Kidney (tissue), 14 donors: ENCODE data around the gene ZNF865. TPM values are rescaled to one million over a fixed set of nuclear protein-coding genes. Genes with fewer than 3 reads are reported as not detected.

Source experiments
- DNase-seq, 5 donors: peaks; one replicate each; pipeline ENCODE4 v3.0.0-alpha.2; 2013 to 2020
- FAIRE-seq: peaks from 2 replicates; lab custom pipeline; 2012; peaks lifted over from hg19 to GRCh38; lab: Jason Lieb, UNC
- H3K27ac ChIP-seq, 2 donors: one replicate each; pipeline ENCODE4 v1.7.0; 2013; ENCODE audit warnings: low read depth in 2 of 2, low read length in 2 of 2, inconsistent platforms in 1 of 2
- H3K27me3 ChIP-seq: one replicate; pipeline ENCODE4 v1.7.1; 2013; ENCODE audit warnings: low read length, inconsistent platforms; ENCODE audit not compliant: control insufficient read depth, insufficient read depth
- H3K36me3 ChIP-seq, 3 donors: one replicate each; pipeline versions ENCODE4 v1.7.0 to v1.7.1; 2013; ENCODE audit warnings: low read length in 3 of 3, control low read depth in 1 of 3, inconsistent platforms in 1 of 3; ENCODE audit not compliant: insufficient read depth in 3 of 3, control insufficient read depth in 2 of 3
- H3K4me1 ChIP-seq, 3 donors: one replicate each; pipeline versions ENCODE4 v1.7.0 to v1.7.1; 2013; ENCODE audit warnings: low read length in 3 of 3, inconsistent platforms in 1 of 3, low read depth in 1 of 3; ENCODE audit not compliant: control insufficient read depth in 2 of 3, insufficient read depth in 2 of 3
- H3K4me3 ChIP-seq, 3 donors: one replicate each; pipeline versions ENCODE4 v1.7.0 to v1.8.1; 2013; ENCODE audit warnings: low read length in 3 of 3, control low read depth in 1 of 3, inconsistent platforms in 1 of 3
- H3K9ac ChIP-seq, 3 donors: one replicate each; pipeline versions ENCODE4 v1.7.0 to v1.7.1; 2013; ENCODE audit warnings: low read length in 3 of 3, control low read depth in 1 of 3, inconsistent platforms in 1 of 3
- H3K9me3 ChIP-seq, 3 donors: one replicate each; pipeline versions ENCODE4 v1.7.0 to v1.7.1; 2013; ENCODE audit warnings: low read length in 3 of 3, control low read depth in 1 of 3, inconsistent platforms in 1 of 3; ENCODE audit not compliant: control insufficient read depth in 2 of 3, insufficient read depth in 1 of 3
- intact Hi-C: fragments of 100-400 bp; cut with DNase I; formaldehyde crosslinking; loops from one replicate; pipeline ENCODE4 v1.11.1; 2022
- polyA plus RNA-seq: library from polyadenylated mRNA; stranded (reverse); fragments of 350-450 nt; fragmentation: Illumina TruSeq; extraction: RNeasy Lipid Tissue Mini Kit (QIAGEN cat#74804); gene quantifications from one replicate; pipeline ENCODE4 v1.2.3, GENCODE V29; 2014; ENCODE audit warnings: low read depth, low replicate concordance; ENCODE audit not compliant: insufficient read depth
- total RNA-seq: library from RNA; stranded (reverse); fragmentation: NEBNext Ultra II Directional; extraction: Animal tissue kit (Norgen Biotek cat#: 25700); gene quantifications from one replicate; pipeline ENCODE4 v1.2.1, GENCODE V29; 2021
- TF ChIP-seq, protein P1 (sequence below): IDR thresholded peaks from 3 replicates; pipeline ENCODE4 v1.5.1; 2012; ENCODE audit warnings: mild to moderate bottlenecking, moderate library complexity, borderline replicate concordance; ENCODE audit not compliant: insufficient read depth; ENCODE audit errors: extremely low read depth
- donor health status: control.
- donor health status: control.
- donor health status: control.
- donor health status: control.
- donor health status: control.
- donor health status: DM: yes; HTN: yes; CAD: no.
- donor health status: Normal renal cell carcinoma (clear cell type).

Gene ZNF865
- total and polyA plus RNA-seq, 2 donors from 2014 or later = 5.8 to 17.4 TPM

DNA sequence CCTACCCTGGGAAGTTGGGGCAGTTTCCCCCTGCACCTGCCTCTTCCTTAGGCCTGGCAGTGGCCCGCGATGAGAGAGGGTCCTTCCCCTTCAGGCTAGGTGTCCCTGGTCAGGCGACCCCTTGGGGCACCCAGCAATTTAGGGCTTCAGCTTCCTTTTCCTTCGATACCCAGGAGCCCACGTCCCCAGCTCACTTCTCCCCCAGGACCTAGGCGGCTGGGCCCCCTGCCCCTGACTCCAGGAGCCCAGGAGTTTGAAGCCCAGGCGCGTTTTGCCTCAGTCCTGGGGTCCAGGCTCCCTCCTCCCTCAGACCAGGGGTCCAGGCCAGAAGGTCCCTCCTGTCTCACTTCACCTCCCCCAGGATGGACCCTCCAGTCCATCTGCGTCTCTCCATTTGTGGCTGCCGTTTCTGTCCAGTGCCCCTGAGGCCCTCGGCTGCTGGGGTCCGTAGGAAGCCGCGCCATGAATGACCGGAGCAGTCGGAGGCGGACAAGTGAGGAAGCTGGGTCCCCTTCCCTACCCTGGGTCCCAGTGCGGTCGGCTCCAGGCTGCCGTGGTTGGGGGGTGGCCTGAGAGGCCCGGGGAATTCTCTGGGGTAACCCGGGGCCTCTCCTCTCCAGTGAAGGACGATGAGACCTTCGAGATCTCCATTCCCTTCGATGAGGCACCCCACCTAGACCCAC is 43.3 kb downstream of the ZNF865 start:
- no peaks in the 10 kb centered on the region for H3K9me3 ChIP-seq
- TF ChIP-seq, protein P1, sequence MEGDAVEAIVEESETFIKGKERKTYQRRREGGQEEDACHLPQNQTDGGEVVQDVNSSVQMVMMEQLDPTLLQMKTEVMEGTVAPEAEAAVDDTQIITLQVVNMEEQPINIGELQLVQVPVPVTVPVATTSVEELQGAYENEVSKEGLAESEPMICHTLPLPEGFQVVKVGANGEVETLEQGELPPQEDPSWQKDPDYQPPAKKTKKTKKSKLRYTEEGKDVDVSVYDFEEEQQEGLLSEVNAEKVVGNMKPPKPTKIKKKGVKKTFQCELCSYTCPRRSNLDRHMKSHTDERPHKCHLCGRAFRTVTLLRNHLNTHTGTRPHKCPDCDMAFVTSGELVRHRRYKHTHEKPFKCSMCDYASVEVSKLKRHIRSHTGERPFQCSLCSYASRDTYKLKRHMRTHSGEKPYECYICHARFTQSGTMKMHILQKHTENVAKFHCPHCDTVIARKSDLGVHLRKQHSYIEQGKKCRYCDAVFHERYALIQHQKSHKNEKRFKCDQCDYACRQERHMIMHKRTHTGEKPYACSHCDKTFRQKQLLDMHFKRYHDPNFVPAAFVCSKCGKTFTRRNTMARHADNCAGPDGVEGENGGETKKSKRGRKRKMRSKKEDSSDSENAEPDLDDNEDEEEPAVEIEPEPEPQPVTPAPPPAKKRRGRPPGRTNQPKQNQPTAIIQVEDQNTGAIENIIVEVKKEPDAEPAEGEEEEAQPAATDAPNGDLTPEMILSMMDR = no peak
- FAIRE-seq (no peak), DNase-seq (peak in 1 of 5 donors; percentile 80)
- intact Hi-C loops = no loop called here
- peak overlapping the region; percentile 53 to 84 (median 58) for H3K4me3 ChIP-seq
- H3K27ac ChIP-seq = peak overlapping the region; percentile 20 to 23
- no peaks in the 10 kb centered on the region for H3K36me3 ChIP-seq
- no peaks in the 10 kb centered on the region for H3K27me3 ChIP-seq
- peak overlapping the region in 2 of 3 donors; percentile 26 to 72 for H3K9ac ChIP-seq
- H3K4me1 ChIP-seq = peaks cover 0 to 28% (median 0%) of the 10 kb centered on the region in 3 donors

DNA sequence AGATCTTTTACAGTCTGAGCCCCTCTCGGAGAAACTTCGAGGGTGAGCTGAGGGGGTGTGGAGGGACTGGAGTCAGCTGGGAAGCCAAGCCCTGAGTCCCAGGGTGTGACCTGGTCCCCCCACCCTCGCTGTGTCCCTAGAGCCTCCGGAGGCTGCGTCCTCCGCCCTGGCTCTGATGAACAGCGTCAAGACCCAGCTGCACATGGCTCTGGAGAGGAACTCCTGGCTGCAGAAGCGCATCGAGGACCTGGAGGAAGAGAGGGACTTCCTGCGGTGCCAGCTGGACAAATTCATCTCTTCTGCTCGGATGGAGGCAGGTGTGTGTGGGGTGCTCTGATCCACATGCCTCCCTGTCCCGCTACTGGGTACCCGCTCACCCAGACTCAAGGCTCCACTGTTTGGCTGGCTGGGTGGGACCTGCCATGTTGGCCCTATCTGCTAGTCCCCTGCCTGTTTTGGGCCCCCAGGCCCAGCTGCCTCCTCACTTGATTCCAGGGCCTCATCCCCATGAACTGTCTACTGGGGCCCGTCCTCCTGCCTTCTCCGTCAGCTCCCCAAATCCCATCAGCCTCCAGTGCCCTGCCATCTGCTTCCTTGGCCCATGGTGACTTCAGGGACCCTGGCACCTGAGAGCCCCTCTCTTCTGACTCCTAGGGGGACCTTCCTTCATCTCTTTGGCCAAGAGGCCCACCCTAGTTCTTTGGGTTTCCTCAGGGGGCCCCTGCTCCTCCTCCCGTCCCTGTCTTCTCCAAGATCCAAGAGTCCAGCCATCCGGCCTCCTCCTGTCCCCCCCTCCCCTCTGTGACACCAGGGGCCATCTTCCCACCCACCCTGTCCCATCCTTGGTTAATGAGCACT is 44.0 kb downstream of the ZNF865 start:
- DNase-seq (peak in 1 of 5 donors; percentile 69), FAIRE-seq (no peak)
- no peaks in the 10 kb centered on the region for H3K36me3 ChIP-seq
- peak overlapping the region in 1 of 3 donors; percentile 72 for H3K9ac ChIP-seq
- TF ChIP-seq, protein P1 = no peak
- H3K27ac ChIP-seq = peak overlapping the region; percentile 20 to 23
- H3K4me3 ChIP-seq = peak overlapping the region in 2 of 3 donors; percentile 58 to 84
- no peaks in the 10 kb centered on the region for H3K27me3 ChIP-seq
- peaks cover 0 to 21% (median 0%) of the 10 kb centered on the region in 3 donors for H3K4me1 ChIP-seq
- intact Hi-C loops = no loop called here
- H3K9me3 ChIP-seq = no peaks in the 10 kb centered on the region

DNA sequence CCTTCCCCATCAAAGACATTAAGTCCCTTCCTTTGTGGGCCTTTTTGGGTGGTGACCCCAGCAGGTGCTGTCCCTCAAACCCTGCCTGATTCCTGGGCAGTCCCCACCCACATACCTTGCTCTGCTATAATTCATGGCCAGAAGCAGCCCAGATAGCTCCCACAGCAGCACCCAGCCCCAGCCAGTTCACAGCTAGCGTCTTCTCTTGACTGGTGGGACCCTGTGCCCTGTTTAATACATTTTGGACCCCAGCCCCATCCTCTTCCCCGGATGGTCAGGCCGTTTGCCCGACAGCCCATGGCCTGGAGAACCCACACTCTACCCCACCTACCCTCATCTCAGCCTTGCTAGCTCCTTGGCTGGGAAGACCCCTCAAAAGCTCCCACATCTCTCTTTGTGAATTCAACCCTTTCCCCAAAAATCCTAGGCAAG is 44.7 kb downstream of the ZNF865 start:
- intact Hi-C loops = no loop called here
- Histone ChIP-seq H3K9me3 (no peaks in the 10 kb centered on the region), H3K36me3 (no peaks in the 10 kb centered on the region), H3K4me3 (no peak overlapping the region), H3K27me3 (no peaks in the 10 kb centered on the region), H3K4me1 (peaks cover 0 to 18% (median 0%) of the 10 kb centered on the region in 3 donors), H3K27ac (no peak overlapping the region), H3K9ac (no peak overlapping the region)
- FAIRE-seq (no peak), DNase-seq (peak in 1 of 5 donors; percentile 57)
- TF ChIP-seq, protein P1 = no peak
